GM12873 (cell line): ENCODE results near the gene PRSS38.

Source experiments
- CTCF ChIP-seq: IDR thresholded peaks from 2 replicates; pipeline ENCODE4 v1.5.1; 2012; ENCODE audit warnings: low read depth, mild to moderate bottlenecking, moderate library complexity, low read length, control low read depth; ENCODE audit not compliant: insufficient read depth; ENCODE audit errors: missing control alignments

Gene PRSS38

GRCh38 chr1:227889863-227890405 lies 74.5 kb downstream of the PRSS38 start:
- TF ChIP-seq CTCF = no peak

- no peak for TF ChIP-seq CTCF
These were observed 75.2 kb downstream of the PRSS38 start for GRCh38 chr1:227890451-227891222.

- TF ChIP-seq CTCF = no peak
These were observed 75.9 kb downstream of the PRSS38 start for GRCh38 chr1:227891223-227891954.

- TF ChIP-seq CTCF = no peak
These were observed 76.5 kb downstream of the PRSS38 start for GRCh38 chr1:227891955-227892488.

- no peak for TF ChIP-seq CTCF
These were observed 77.2 kb downstream of the PRSS38 start for GRCh38 chr1:227892489-227893299.

GRCh38 chr1:227893300-227893948 lies 77.9 kb downstream of the PRSS38 start:
- no peak for TF ChIP-seq CTCF
